DMS 273 treated with DMSO at 0.1 percent for 48 hours (cell line): ENCODE results near the gene AFAP1.

Source experiments
- DNase-seq: peaks from one replicate; lab custom pipeline; 2025; lab: John Stamatoyannopoulos, UW

AFAP1 gene

GRCh38 chr4:7864685-7865084 is 75.0 kb downstream of the AFAP1 start:
- DNase-seq, result no peak

- no peak for DNase-seq
Observed at GRCh38 chr4:7863911-7864681, 75.6 kb downstream of the AFAP1 start.

- DNase-seq, result no peak
Observed at GRCh38 chr4:7862561-7863192, 77.0 kb downstream of the AFAP1 start.

GRCh38 chr4:7861440-7861881 is 78.2 kb downstream of the AFAP1 start:
- DNase-seq, result no peak

- DNase-seq, result peak; percentile 76
Observed at GRCh38 chr4:7860600-7861163, 79.0 kb downstream of the AFAP1 start.

GRCh38 chr4:7859326-7859725 is 80.3 kb downstream of the AFAP1 start:
- DNase-seq, result no peak

GRCh38 chr4:7858498-7858897 is 81.2 kb downstream of the AFAP1 start:
- no peak for DNase-seq

GRCh38 chr4:7857993-7858392 is 81.7 kb downstream of the AFAP1 start:
- DNase-seq, result no peak

GRCh38 chr4:7857238-7857701 is 82.4 kb downstream of the AFAP1 start:
- DNase-seq, result no peak

- no peak for DNase-seq
Observed at GRCh38 chr4:7855731-7856130, 83.9 kb downstream of the AFAP1 start.

GRCh38 chr4:7854697-7855370 is 84.8 kb downstream of the AFAP1 start:
- DNase-seq, result no peak

- no peak for DNase-seq
Observed at GRCh38 chr4:7854216-7854615, 85.4 kb downstream of the AFAP1 start.

- no peak for DNase-seq
Observed at GRCh38 chr4:7853271-7853670, 86.4 kb downstream of the AFAP1 start.

- no peak for DNase-seq
Observed at GRCh38 chr4:7852568-7853185, 87.0 kb downstream of the AFAP1 start.

GRCh38 chr4:7850489-7850888 is 89.2 kb downstream of the AFAP1 start:
- no peak for DNase-seq

- DNase-seq, result no peak
Observed at GRCh38 chr4:7847206-7847605, 92.5 kb downstream of the AFAP1 start.

- no peak for DNase-seq
Observed at GRCh38 chr4:7845493-7846128, 94.0 kb downstream of the AFAP1 start.

- DNase-seq, result no peak
Observed at GRCh38 chr4:7844594-7844991, 95.1 kb downstream of the AFAP1 start.

GRCh38 chr4:7843831-7844593 is 95.6 kb downstream of the AFAP1 start:
- DNase-seq, result no peak

- no peak for DNase-seq
Observed at GRCh38 chr4:7842384-7843279, 97.0 kb downstream of the AFAP1 start.
